Stomach (tissue), 9 donors: Measurements from ENCODE around the gene PARVB. TPM values are rescaled to one million over a fixed set of nuclear protein-coding genes. Genes with fewer than 3 reads are reported as not detected.

Source experiments
- DNase-seq, 2 donors: peaks; one replicate each; pipeline versions ENCODE4 v3.0.0 to v3.0.0-alpha.2; 2013 to 2019
- H3K27ac ChIP-seq, 5 donors: fragments of 200-600 bp in 4 of 5; sonication (generic) in 4 of 5; one replicate each; pipeline ENCODE4 v1.5.1; 2013 to 2019; ENCODE audit warnings: mild to moderate bottlenecking in 1 of 5, moderate library complexity in 1 of 5
- H3K27me3 ChIP-seq, 3 donors: fragments of 200-600 bp; sonication (generic); one replicate each; pipeline ENCODE4 v1.5.1; 2017 to 2019; ENCODE audit warnings: mixed run types in 1 of 3
- H3K36me3 ChIP-seq, 4 donors: fragments of 200-600 bp; sonication (generic); 1 replicate in 3 of 4; 2 replicates in 1 of 4; pipeline ENCODE4 v1.5.1; 2016 to 2019
- H3K4me1 ChIP-seq, 4 donors: fragments of 200-600 bp; sonication (generic); one replicate each; pipeline ENCODE4 v1.5.1; 2016 to 2019
- H3K4me3 ChIP-seq, 4 donors: fragments of 200-600 bp; sonication (generic) in 3 of 4; one replicate each; pipeline ENCODE4 v1.5.1; 2016 to 2019; ENCODE audit warnings: mild to moderate bottlenecking in 1 of 4
- H3K9me3 ChIP-seq, 4 donors: fragments of 200-600 bp; sonication (generic); one replicate each; pipeline ENCODE4 v1.5.1; 2016 to 2019
- EP300 ChIP-seq: sonication (generic); formaldehyde crosslinking; IDR thresholded peaks from one replicate; pipeline ENCODE4 v1.6.1; 2017; ENCODE audit warnings: antibody characterized with exemption
- POLR2A ChIP-seq, 4 donors: fragments of 450-650 bp; IDR thresholded peaks; one replicate each; pipeline ENCODE4 v1.6.1; 2016; ENCODE audit warnings: antibody characterized with exemption in 4 of 4, control low read depth in 2 of 4, mild to moderate bottlenecking in 1 of 4, moderate library complexity in 1 of 4
- POLR2AphosphoS5 ChIP-seq, 3 donors: sonication (generic); formaldehyde crosslinking; IDR thresholded peaks; one replicate each; pipeline ENCODE4 v1.6.1; 2016; ENCODE audit warnings: antibody characterized with exemption in 3 of 3
- WGBS, 5 donors: extraction: QIAGEN DNeasy Blood & Tissue Kit in 3 of 5; methylation state at CpG; one replicate each; pipeline versions ENCODE4 v1.1.5 to v1.1.7; 2013 to 2018; 5-methylcytosine and 5-hydroxymethylcytosine counted together
- intact Hi-C: fragments of 100-400 bp; cut with DNase I; formaldehyde crosslinking; loops from one replicate; pipeline ENCODE4 v1.15.1; 2023; ENCODE audit warnings: low total_unique reads
- polyA plus RNA-seq, 3 donors: library from polyadenylated mRNA; stranded (reverse); fragments of 200-250 nt; gene quantifications; one replicate each; pipeline ENCODE4 v1.2.3, GENCODE V29; 2013
- total RNA-seq, 5 donors: library from RNA; depleted of rRNA; stranded (reverse); fragments of >200 nt; gene quantifications; one replicate each; pipeline versions ENCODE4 v1.1.0 to v1.2.3, GENCODE V29; 2014 to 2016
- TF ChIP-seq, protein P1 (sequence below), 7 experiments: fragments of 450-650 bp in 4 of 7; fragments of 200-600 bp in 3 of 7; sonication (generic) in 3 of 7; IDR thresholded peaks; one replicate each; pipeline ENCODE4 v1.5.1; 2016 to 2019; ENCODE audit warnings: antibody characterized with exemption in 7 of 7, control low read depth in 2 of 7, mild to moderate bottlenecking in 1 of 7
- donor health status: healthy with polysubstance abuse.
- donor health status: Bipolar disorder and iron deficiency.
- donor health status: healthy.

PARVB gene
- total and polyA plus RNA-seq, 8 donors, result 2.9 to 143 (median 19.1) TPM

DNA sequence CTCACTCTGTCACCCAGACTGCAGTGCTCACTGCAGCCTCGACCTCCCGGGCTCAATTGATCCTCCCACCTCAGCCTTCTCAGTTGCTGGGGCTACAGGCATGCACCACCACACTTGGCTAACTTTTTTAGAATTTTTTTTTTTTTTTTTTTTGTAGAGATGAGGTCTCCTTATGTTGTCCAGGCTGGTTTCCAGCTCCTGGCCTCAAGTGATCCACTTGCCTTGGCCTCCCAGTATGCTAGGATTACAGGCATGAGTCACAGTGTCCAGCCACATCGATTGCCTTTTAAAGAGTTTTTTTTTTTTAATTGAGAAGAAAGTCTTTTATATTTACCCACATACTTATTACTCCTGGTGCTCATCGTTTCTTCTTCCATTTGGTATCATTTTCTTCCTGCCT lies 186.6 kb downstream of the PARVB start:
- Histone ChIP-seq H3K4me3 (no peak overlapping the region), H3K9me3 (peaks cover 2 to 14% (median 10%) of the 10 kb centered on the region in 4 donors), H3K27ac (peak overlapping the region in 2 of 5 donors; percentile 44 to 71), H3K36me3 (no peaks in the 10 kb centered on the region), H3K4me1 (peaks cover 0 to 18% (median 14%) of the 10 kb centered on the region in 4 donors), H3K27me3 (no peaks in the 10 kb centered on the region)
- TF ChIP-seq POLR2A (IDR thresholded peaks at IDR 0.05), result no peak
- TF ChIP-seq, protein P1, sequence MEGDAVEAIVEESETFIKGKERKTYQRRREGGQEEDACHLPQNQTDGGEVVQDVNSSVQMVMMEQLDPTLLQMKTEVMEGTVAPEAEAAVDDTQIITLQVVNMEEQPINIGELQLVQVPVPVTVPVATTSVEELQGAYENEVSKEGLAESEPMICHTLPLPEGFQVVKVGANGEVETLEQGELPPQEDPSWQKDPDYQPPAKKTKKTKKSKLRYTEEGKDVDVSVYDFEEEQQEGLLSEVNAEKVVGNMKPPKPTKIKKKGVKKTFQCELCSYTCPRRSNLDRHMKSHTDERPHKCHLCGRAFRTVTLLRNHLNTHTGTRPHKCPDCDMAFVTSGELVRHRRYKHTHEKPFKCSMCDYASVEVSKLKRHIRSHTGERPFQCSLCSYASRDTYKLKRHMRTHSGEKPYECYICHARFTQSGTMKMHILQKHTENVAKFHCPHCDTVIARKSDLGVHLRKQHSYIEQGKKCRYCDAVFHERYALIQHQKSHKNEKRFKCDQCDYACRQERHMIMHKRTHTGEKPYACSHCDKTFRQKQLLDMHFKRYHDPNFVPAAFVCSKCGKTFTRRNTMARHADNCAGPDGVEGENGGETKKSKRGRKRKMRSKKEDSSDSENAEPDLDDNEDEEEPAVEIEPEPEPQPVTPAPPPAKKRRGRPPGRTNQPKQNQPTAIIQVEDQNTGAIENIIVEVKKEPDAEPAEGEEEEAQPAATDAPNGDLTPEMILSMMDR (IDR thresholded peaks at IDR 0.05), result no peak
- no peak for TF ChIP-seq POLR2AphosphoS5 (IDR thresholded peaks at IDR 0.05)
- no peak for TF ChIP-seq EP300
- WGBS, 5 donors, result 65 to 76% (median 73%) methylated on average over 4 of the region's 4 CpGs
- DNase-seq, result no peak
- intact Hi-C loops, result no loop called here

DNA sequence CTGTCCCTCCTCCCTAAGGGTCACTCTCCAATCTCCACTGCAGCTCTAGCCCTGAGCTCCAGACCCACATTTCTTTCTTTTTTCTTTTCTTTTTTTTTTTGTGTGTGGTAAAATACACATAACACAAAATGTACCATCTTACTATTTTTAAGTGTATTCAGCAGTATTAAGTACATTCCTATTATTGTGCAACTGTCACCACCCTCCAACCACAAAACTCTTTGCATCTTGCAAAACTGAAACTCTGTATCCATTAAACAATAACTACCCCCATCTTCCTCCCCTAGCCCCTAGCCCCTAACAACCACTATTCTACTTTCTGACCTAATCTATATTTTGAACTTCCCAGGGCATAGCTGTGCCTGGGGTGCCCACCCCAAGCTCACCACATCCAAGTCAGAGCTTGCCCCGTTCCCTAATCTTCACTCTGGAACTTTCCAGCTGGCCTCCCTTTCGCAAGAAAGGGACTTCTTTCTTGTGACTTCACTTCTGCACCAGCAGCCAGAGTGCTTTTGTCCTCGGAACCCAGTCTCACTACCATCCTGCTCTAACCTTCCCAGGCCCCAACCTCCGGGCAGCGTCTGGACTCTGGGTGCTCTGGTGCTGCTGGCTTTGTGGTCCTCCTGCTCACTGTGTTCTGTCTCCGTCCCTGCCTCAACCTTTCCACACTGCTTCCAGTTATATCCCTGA lies 187.3 kb downstream of the PARVB start:
- WGBS, 5 donors, result 61 to 73% (median 66%) methylated on average over 6 of the region's 6 CpGs
- no peaks in the 10 kb centered on the region for H3K36me3 ChIP-seq
- peaks cover 0 to 18% (median 14%) of the 10 kb centered on the region in 4 donors for H3K4me1 ChIP-seq
- H3K9me3 ChIP-seq, result peaks cover 2 to 17% (median 10%) of the 10 kb centered on the region in 4 donors
- H3K27me3 ChIP-seq, result no peaks in the 10 kb centered on the region
- intact Hi-C loops, result no loop called here
- peak overlapping the region in 3 of 5 donors; percentile 44 to 71 (median 66) for H3K27ac ChIP-seq
- TF ChIP-seq POLR2AphosphoS5 (IDR thresholded peaks at IDR 0.05), result no peak
- TF ChIP-seq, protein P1 (IDR thresholded peaks at IDR 0.05), result no peak
- no peak for TF ChIP-seq POLR2A (IDR thresholded peaks at IDR 0.05)
- no peak for TF ChIP-seq EP300
- H3K4me3 ChIP-seq, result no peak overlapping the region
- DNase-seq, result no peak

DNA sequence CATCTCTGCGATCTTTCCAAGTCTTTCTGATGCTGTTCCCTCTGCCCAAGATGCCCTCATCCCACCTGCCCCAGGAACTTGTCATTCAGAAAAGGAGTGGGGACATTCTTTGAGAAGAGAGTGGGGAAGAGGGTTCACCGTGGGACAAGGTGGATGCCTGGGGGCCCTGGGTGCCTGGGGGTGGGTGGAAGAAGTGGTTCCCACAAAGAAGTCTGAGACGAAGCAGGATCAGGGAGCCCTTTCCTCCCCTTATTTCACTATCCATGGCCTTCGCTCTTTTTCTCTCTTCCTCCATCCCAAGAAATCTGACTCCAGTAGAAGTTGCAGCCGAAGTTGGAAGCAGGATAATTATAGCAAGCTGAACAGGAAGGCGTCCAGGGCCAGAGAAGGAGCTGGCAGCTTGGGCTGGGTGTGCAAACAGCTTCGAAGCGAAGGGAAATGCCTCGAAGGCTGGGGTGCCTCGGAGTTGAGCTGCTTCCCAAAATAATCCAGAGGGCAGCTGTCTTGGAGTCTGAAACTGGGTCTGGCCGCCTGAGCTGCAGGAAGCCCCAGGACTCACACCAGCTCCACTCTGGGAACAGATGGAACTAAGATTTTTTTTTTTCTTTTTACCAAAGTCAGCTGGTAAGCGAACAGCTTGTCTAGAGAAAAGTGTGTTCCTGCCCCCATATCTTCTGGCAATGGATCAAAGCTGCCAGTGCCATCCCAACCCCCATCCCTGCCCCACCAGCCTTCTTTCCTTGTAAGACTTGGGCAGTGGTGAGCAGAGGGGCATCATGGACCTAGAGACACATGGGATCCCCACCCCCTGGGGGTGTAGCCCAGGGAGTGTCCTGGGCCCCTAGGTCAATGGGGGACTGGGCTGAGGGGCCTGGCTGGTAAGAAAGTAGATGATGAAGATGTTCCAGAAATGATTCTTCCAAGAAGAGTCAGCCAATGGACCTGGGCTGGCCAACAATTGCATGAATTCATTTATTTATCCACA lies 188.1 kb downstream of the PARVB start:
- Histone ChIP-seq H3K4me3 (no peak overlapping the region), H3K27ac (peak overlapping the region in 3 of 5 donors; percentile 44 to 71 (median 66)), H3K9me3 (peaks cover 2 to 17% (median 10%) of the 10 kb centered on the region in 4 donors), H3K27me3 (no peaks in the 10 kb centered on the region), H3K4me1 (peaks cover 0 to 18% (median 14%) of the 10 kb centered on the region in 4 donors), H3K36me3 (no peaks in the 10 kb centered on the region)
- peak in 1 of 2 donors; percentile 58 for DNase-seq
- intact Hi-C loops, result no loop called here
- WGBS, 5 donors, result 29 to 57% (median 49%) methylated on average over 12 of the region's 12 CpGs
- no peak for TF ChIP-seq POLR2AphosphoS5 (IDR thresholded peaks at IDR 0.05)

DNA sequence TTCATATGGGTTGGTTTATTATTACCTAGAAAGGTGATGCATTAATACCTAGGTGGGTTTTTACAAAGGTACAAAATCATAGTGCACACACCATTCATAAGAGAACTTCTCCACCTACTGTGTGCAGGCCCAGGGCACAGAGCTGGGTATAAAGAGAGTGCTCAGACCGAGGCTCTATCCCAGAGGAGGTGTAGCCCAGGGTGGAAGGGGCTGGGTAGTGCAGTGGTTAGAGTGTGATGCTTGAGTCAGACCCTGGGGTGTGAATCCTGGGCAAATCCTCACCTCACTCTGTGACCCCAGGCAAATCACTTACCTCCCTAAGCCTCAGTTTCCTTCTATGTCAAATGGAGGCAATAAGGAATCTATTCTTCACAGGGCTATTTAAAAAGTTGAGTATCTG lies 188.8 kb downstream of the PARVB start:
- Histone ChIP-seq H3K4me1 (peaks cover 0 to 18% (median 14%) of the 10 kb centered on the region in 4 donors), H3K27me3 (peaks cover 0 to 3% (median 0%) of the 10 kb centered on the region in 3 donors), H3K4me3 (no peak overlapping the region), H3K9me3 (peaks cover 2 to 17% (median 10%) of the 10 kb centered on the region in 4 donors), H3K36me3 (no peaks in the 10 kb centered on the region), H3K27ac (peak overlapping the region in 2 of 5 donors; percentile 66 to 71)
- TF ChIP-seq EP300, result no peak
- TF ChIP-seq, protein P1 (IDR thresholded peaks at IDR 0.05), result no peak
- no peak for TF ChIP-seq POLR2A (IDR thresholded peaks at IDR 0.05)
- no peak for TF ChIP-seq POLR2AphosphoS5 (IDR thresholded peaks at IDR 0.05)
- DNase-seq, result no peak
- intact Hi-C loops, result no loop called here
- WGBS, 5 donors, result 76 to 94% (median 88%) methylated on average over 1 of the region's 1 CpG
